Activated CD8-positive, alpha-beta memory T cell treated with anti-CD3 and anti-CD28 coated beads, Interleukin-2, amount 50 U/mL, for 48 hours (primary cell): ENCODE measurements around the gene DNHD1.

Experiments used
- DNase-seq: peaks from one replicate; pipeline ENCODE4 v3.0.0-alpha.2; 2020

Gene DNHD1

GRCh38 chr11:6615882-6616585, 119.0 kb downstream of the DNHD1 start:
- no peak for DNase-seq

DNA sequence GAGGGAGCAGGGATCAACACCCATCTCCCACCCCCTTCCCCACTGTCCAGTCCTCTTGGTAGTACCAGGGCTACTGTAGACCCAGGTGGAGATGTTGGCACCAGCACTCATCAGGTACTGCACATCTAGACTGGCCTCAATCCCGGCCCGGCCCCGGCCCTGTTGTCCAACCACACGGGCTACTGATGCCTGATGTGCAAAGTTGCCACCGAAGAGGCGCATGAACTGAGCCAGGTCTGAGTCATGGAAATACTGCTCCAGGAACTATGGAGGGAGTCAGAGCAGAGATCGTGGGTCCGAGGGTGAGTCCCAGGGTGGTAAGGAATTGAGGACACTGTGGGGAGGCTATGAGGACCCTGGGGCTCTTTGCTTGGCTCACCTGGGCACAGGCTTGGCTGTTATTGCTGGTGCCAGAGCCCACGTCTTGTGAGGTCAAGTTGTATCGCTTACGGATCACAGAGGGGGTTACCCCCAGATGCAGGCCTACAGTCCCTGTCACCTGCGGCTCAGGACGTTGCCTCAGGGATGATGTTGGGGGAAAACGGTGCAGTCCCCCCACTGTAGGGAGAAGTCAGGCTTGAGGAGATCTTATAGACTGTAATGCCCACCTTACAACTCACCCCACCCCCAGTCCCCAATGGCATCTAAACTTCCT, 119.6 kb downstream of the DNHD1 start:
- DNase-seq = no peak

DNA sequence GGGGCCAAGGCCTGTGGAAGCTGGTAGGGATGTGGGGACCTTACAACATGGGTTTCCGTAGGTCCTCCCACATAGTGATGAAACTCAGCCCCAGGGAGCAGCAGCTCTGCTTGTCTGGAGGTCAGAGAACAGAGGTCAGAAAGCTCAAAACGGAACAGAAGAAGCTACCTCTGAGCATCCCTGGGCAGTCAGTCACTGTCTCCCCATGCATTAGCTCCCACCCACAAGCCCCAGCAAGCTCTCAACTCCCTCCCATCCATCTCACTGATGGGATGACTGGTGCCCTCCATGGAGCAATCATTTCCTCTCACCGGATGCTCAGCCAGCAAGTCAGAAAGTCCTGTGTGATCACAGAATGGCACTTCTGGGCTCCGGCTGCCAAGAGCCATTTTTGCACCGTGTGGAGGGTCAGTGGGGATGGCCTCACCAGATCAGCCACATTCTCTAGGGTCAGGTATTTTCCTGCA, 120.3 kb downstream of the DNHD1 start:
- DNase-seq = no peak

DNA sequence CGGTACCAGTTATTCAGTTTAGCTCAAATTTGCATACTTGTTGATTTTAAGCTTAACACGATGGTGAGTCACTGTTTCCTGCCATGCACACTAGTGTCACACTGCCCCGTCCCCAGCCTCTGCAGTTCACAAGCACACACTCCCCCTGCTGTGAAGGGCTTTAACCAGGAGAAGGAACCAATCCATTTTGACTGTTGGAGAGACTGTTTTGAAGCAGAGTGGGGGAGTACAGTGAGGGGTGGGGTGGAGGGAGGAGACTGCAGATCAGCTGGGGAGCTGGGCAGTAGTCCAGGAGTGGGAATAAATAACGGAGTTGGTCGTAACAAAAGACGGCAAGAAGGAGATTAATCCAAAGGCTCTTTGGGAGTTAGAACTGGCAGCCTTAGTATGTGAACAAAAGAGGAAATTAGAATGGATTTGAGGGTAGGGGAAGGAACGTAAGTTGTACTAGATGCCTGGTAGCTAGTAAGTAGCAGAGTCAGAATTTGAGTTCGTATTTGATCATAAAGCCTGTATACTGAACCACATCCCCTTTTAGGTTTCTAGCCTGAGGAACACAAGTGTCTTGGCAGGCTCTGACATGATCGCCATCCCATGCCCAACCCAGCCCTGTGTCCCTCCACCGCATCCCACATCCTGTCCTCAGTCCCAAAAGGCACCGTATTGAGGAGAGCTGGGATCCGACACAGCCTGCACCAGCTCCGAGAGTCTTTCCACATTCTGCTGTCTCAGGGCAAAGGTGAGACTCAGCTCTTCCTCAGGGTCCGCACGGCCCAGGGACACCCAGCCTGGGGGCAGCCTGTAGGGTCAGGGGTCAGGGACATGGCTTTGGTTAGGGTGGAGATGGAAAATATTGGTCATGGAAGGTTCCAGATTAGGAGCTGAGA, 121.3 kb downstream of the DNHD1 start:
- DNase-seq = no peak

DNA sequence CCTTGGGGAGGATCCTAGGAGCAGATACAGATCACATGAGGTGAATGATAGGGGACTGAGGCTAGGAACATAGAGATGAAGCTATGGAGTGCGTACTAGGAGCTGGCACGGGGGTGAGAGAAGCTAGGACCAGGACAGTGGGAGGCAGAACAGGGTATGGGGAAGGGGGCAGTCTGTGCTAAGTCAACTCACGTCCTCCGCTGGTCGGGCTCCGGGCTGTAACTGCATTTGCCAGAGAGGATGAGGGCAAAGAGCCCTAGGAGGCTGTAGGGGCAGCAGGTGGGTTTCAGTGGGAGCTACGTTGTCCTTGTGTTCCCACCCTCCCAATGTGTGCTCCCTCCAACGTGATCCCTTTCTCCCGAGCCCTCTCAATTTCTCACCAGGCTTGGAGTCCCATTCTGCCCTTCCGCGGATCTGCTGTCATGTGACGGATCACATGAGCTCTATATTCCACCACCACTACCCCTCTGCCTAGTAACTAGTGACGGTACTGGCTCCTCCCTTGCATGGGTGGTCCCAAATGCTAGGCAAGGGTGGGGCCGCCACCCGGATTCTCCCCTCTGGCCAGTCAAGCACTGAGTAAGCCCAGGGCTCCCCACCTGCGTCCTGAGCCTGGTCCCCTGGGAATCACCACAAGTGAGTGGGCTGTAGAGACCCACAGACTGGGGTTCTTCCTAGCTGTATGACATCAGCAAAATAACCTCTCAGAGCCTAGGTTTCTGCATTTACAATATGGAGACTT, 122.1 kb downstream of the DNHD1 start, which contains the start of gene TPP1:
TSS of gene TPP1 (minus strand) at position 419 of the 742 bp plus-strand sequence. CDS start at position 397, 22 bp downstream.
- peak; percentile 88 for DNase-seq

- DNase-seq = no peak
Observed at GRCh38 chr11:6620636-6621035, 123.6 kb downstream of the DNHD1 start.
